WI38 (cell line): ENCODE measurements around the gene IL17B.
A peak's percentile ranks its signal among the peaks of the same experiment; 100 is the strongest.

Experiments used
- H3K4me3 ChIP-seq: 2 replicates; pipeline ENCODE4 v1.5.1; 2011; ENCODE audit warnings: low read depth, mild to moderate bottlenecking, control low read depth, low read length
- TF ChIP-seq, protein P1 (sequence below): IDR thresholded peaks from 2 replicates; pipeline ENCODE4 v1.5.1; 2012; ENCODE audit warnings: low read depth, mild to moderate bottlenecking, control low read depth, low read length

The IL17B gene

DNA sequence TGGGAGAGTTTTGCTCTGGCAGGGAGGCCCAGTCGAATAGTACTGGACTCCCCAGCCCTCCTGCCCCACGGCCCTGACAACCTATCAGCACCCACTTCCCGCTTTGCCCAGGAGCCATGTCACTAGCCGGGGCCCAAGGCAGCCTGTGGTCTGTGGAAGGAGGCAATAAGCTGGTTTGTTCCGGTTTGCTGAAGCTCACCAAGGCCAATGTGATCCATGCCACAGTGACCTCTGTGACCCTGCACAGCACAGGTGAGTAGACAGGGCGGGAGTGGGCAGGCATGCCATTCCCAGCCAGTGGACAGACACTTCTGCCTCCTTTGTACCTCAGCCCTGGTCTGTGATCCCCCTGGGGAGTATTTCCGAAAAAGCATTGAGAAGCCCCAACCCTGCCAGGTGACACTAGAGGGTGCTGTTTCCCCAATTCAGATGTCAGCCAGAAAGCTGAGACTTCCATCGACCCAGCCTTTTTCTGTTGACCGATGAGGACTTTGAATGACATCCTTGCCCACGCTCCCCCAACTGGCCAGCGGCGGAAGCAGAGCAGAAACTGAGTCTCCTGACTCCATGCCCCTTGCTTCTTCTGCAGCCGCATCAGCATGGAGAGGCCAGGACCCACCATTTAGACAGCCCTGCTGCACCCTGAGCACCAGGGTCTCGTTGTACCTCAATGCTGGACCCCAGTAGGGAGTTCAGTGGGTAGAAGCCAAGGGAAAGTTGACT lies 11.7 kb downstream of the IL17B start:
- TF ChIP-seq, protein P1, sequence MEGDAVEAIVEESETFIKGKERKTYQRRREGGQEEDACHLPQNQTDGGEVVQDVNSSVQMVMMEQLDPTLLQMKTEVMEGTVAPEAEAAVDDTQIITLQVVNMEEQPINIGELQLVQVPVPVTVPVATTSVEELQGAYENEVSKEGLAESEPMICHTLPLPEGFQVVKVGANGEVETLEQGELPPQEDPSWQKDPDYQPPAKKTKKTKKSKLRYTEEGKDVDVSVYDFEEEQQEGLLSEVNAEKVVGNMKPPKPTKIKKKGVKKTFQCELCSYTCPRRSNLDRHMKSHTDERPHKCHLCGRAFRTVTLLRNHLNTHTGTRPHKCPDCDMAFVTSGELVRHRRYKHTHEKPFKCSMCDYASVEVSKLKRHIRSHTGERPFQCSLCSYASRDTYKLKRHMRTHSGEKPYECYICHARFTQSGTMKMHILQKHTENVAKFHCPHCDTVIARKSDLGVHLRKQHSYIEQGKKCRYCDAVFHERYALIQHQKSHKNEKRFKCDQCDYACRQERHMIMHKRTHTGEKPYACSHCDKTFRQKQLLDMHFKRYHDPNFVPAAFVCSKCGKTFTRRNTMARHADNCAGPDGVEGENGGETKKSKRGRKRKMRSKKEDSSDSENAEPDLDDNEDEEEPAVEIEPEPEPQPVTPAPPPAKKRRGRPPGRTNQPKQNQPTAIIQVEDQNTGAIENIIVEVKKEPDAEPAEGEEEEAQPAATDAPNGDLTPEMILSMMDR: peak; percentile 91
- H3K4me3 ChIP-seq: no peak overlapping the region

DNA sequence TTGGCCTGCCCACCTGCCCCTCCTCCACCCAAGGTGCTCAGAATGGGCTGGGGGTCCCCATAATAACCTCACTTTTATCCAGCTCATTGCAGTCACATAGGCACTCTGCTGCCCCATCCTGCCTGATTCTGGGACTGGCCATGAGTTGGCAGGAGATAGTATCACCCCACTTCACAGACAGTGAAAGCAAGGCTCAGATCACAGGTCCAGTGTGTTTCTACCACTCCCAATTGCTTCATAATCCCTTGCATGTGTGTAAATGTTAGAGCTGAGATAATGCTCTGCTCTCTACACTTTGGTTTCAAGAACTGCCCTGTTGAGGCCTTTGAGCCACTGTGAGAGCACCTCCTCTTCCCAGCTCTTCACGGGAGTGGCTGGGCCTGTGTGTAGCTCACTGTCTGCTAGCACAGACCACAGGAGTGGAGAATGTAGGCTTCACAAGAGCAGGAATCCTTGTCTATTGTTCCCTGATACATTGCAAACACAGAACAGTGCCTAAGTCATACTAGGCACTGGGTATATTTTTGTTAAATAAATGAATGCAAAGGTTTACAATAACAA lies 12.8 kb downstream of the IL17B start:
- no peak overlapping the region for H3K4me3 ChIP-seq
- TF ChIP-seq, protein P1: no peak

GRCh38 chr5:149365418-149365817 lies 13.7 kb downstream of the IL17B start:
- no peak overlapping the region for H3K4me3 ChIP-seq
- TF ChIP-seq, protein P1: no peak

DNA sequence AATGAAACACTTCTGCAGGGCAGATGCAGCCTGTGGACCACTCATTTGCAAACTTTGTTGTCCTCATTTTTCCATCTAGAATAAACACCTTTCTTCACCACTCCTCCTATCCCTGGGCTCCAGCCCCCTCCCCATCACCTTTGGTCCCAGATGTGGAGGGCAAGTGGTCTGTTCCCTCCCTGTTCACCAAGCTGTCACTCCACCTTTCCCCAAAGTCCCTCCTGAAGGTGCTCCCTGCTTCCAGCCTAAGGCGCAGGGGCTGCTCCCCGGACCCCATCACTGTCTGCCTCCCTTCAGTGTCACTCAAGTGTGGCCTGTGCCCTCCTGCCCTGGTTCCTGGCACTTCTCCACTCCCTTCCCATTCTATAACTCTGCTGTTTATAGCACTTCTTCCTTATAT lies 14.4 kb downstream of the IL17B start:
- TF ChIP-seq, protein P1: no peak
- no peak overlapping the region for H3K4me3 ChIP-seq

GRCh38 chr5:149363936-149364335 lies 15.2 kb downstream of the IL17B start:
- TF ChIP-seq, protein P1: no peak

GRCh38 chr5:149363358-149363757 lies 15.7 kb downstream of the IL17B start:
- TF ChIP-seq, protein P1: no peak
- H3K4me3 ChIP-seq: no peak overlapping the region

More at GRCh38 chr5:149363936-149364335, 15.2 kb downstream of the IL17B start:
- H3K4me3 ChIP-seq: no peak overlapping the region

GRCh38 chr5:149362541-149362940 lies 16.6 kb downstream of the IL17B start:
- H3K4me3 ChIP-seq: no peak overlapping the region
- TF ChIP-seq, protein P1: no peak
